OCI-LY7 (cell line): ENCODE results near the gene DMXL2.

Experiments used
- CTCF ChIP-seq: fragments of 200-600 bp; sonication (generic); conservative IDR thresholded peaks from 2 replicates; pipeline ENCODE4 v1.5.1; 2014; ENCODE audit warnings: mild to moderate bottlenecking, antibody characterized with exemption, low read length, moderate library complexity, mixed read lengths
- EZH2phosphoT487 ChIP-seq: fragments of 200-600 bp; sonication (generic); IDR thresholded peaks from 2 replicates; pipeline ENCODE4 v1.6.1; 2018; ENCODE audit warnings: low read depth, borderline replicate concordance, mild to moderate bottlenecking, mixed run types, antibody characterized with exemption, low read length, moderate library complexity, mixed read lengths

DNA sequence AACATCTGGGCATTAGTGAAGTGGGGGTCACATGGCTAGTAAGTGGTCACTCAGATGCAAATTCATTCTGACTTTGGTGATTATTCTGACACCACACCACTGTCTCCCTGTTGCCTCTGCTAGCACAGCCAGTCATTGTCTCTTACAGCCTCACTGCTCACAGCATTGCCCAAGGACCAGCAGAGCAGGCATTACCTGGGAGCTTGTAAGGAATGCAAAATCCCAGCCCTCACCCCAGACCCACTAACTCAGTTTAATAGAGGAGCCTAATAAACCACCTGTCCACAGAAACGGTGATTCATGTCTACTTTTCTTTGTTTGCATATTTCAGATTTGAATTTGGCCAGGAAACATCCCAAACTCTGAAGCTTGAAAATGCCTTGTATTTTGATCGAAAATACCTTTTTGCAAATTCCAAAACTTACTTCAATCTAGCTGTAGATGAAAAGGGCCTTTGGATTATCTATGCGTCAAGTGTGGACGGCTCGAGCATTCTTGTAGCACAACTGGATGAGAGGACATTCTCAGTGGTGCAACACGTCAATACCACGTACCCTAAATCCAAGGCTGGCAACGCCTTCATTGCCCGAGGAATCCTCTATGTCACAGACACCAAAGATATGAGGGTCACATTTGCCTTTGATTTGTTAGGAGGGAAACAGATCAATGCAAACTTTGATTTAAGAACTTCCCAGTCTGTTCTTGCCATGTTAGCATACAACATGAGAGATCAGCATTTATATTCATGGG lies 218.4 kb downstream of the DMXL2 start:
- TF ChIP-seq CTCF (no peak), EZH2phosphoT487 (no peak)
